TTC549 (cell line): Measurements from ENCODE around the gene TRAPPC5.

Experiments
- FAIRE-seq: peaks from 2 replicates; lab custom pipeline; 2012; peaks lifted over from hg19 to GRCh38; lab: Jason Lieb, UNC

TRAPPC5 gene

DNA sequence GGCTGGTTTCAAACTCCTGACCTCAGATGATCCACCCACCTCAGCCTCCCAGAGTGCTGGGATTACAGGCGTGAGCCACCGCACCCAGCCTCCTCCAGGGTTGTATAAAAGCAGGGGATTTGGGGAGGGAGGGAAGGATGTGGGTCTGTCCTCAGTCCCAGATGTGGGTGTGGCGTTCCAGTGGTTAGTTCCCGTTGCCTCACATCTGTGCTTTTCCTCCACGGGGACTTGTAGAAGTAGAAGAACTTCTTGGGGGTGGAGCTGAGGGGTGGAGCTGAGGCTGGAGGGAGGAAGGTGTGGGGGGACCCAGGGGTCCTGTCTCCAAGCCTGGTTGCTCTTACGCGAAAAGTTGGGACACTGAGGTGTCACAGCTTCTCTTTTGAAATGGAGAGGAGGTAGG lies 4.3 kb upstream of the TRAPPC5 start:
- FAIRE-seq = no peak

DNA sequence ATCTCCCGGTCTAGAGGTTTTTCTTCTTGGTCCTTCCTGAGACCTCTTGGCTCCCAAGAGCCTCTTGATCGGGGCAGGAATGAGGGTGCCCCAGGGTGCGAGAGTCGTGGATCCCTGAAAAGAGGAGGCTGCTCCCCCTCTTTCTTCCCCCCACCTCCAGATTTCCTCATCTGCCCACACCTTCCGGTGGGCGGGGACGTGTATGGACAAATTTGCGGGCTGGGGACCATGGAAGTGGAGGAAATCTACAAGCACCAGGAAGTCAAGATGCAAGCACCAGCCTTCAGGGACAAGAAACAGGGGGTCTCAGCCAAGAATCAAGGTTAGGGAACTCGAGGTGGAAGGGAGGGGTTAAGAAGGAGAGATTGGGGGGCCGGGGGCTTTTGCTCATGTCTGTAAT lies 3.8 kb upstream of the TRAPPC5 start, which contains the start of gene MCEMP1:
MCEMP1 (plus strand) TSS at position 237 of the 400 bp plus-strand sequence; CDS start at position 268, 31 bp downstream.
- no peak for FAIRE-seq

DNA sequence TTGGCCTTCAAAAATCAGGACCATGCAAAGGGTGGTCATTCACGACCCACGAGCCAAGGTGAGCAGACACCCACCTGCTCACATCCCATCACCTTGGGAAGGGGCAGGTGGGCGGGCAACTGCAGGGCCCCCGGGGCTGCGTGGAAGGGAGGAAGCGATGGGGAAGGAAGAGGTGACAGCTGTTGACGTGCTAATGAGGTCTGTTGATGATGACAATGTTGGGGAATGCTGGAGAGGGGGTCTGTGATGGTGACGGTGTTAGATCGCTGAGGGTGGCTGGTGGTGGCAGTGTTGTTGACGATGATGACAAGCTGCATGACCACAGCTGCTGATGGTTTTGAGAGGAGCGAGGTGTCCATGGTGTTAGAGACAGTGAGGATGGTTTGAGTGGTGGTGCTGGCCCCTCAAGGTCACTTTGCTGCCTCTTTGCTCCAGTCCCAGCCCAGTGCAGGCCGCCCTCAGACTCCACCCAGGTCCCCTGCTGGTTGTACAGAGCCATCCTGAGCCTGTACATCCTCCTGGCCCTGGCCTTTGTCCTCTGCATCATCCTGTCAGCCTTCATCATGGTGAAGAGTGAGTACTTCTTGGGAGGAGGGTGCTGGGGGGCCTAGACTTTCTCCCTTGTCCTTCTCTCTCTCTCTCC lies 2.8 kb upstream of the TRAPPC5 start:
- no peak for FAIRE-seq

DNA sequence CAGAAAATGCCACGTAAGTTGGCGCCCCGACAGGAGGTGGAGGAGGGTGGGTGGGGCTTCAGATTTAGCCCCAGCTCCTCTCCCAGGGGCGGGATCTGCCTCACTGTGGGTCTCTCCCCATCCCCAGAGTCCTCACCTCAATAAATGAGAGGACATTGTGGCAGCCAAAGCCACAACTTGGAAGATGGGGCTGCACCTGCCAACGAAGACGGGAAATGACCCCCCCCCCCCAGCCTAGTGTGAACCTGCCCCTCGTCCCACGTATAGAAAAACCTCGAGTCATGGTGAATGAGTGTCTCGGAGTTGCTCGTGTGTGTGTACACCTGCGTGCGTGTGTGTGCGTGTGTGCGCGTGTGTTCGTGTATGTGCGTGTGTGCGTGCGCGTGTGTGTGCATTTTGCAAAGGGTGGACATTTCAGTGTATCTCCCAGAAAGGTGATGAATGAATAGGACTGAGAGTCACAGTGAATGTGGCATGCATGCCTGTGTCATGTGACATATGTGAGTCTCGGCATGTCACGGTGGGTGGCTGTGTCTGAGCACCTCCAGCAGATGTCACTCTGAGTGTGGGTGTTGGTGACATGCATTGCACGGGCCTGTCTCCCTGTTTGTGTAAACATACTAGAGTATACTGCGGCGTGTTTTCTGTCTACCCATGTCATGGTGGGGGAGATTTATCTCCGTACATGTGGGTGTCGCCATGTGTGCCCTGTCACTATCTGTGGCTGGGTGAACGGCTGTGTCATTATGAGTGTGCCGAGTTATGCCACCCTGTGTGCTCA lies 1.5 kb upstream of the TRAPPC5 start:
- no peak for FAIRE-seq

DNA sequence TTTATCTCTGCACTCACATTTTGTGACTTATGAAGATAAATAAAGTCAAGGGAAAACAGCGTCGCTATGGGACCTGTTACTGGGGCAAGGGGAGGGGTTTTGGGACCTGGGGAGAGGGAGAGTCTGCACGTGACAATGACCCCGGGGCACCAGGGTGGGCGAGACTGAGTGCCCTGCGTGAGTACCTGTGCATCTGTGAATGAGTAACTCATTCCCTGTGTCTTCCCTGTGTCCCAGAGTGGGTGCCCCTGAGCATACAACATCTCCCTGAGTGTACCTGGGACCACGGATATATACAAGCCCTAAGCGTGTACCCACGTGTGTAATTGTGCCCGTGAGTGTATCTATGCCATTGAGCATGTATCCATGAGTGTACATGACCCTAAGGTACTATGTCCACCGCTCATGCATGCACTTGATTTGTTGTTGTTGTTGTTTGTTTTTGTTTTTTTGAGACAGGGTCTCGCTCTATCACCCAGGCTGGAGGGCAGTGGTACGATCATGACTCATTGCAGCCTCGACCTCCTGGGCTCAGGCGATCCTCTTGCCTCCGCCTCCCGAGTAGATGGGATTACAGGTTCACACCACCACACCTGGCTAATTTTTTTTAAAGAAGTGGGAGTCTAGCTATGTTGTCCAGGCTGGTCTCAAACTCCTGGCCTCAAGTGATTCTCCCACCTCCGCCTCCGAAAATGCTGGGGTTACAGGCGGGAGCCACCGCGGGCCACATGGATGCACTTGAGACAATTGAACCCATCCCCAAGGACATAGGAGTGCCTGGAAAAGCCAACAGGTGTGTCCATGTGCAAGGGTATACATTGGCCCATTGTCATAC lies 645 bp upstream of the TRAPPC5 start:
- FAIRE-seq = no peak

DNA sequence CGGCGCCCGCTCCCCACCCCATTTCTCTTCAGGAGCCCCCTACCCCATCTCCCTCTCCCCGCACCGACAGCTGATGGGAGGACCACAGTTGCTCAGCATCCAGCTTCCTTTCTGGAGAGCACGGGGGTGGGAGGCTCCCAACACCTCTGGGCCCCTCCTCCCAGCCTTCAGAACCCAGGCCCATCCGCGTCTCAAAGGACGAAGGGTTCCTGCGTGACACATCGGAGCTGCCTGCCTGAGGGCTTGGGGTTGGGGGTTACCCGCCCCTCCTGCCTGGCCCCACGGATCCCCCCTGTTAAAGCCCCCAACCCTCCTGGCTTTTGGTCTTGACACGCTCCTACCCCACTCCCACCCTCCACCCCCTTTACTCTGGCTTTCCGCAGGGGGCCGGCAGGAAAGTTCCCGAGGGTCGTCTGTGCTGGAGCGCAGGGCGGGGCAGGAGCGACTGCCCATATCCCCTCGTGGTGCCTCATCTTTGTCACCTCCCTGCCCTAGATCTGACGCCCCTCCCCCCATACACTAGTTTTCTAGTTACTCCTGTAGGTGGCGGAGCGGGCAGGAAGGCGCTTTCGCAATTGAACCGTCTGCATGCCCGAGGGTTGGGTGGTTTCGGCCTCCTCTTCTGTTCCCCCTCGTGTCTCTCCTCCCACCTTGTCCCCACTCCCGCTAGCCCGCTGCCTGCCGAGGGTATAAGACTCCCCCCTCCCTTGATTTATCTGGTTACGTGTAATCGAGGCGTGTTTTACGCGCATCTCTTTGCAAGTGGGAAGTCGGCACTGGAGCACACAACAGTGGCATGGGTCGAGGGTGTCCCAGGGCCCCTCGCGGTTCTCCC lies 924 bp downstream of the TRAPPC5 start:
- FAIRE-seq = no peak

DNA sequence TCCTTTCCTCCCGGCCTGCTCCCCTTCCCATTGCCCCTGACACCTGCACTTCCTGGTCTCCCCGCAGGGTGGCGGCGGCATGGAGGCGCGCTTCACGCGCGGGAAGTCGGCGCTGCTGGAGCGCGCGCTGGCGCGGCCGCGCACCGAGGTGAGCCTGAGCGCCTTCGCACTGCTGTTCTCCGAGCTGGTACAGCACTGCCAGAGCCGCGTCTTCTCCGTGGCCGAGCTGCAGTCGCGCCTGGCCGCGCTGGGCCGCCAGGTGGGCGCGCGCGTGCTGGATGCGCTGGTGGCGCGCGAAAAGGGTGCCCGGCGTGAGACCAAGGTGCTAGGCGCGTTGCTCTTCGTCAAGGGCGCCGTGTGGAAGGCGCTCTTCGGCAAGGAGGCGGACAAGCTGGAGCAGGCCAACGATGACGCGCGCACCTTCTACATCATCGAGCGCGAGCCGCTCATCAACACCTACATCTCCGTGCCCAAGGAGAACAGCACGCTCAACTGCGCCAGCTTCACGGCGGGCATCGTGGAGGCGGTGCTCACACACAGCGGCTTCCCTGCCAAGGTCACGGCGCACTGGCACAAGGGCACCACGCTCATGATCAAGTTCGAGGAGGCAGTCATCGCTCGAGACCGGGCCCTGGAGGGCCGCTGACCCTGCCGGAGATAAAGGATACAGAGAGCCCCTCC lies 1.7 kb downstream of the TRAPPC5 start:
- no peak for FAIRE-seq

DNA sequence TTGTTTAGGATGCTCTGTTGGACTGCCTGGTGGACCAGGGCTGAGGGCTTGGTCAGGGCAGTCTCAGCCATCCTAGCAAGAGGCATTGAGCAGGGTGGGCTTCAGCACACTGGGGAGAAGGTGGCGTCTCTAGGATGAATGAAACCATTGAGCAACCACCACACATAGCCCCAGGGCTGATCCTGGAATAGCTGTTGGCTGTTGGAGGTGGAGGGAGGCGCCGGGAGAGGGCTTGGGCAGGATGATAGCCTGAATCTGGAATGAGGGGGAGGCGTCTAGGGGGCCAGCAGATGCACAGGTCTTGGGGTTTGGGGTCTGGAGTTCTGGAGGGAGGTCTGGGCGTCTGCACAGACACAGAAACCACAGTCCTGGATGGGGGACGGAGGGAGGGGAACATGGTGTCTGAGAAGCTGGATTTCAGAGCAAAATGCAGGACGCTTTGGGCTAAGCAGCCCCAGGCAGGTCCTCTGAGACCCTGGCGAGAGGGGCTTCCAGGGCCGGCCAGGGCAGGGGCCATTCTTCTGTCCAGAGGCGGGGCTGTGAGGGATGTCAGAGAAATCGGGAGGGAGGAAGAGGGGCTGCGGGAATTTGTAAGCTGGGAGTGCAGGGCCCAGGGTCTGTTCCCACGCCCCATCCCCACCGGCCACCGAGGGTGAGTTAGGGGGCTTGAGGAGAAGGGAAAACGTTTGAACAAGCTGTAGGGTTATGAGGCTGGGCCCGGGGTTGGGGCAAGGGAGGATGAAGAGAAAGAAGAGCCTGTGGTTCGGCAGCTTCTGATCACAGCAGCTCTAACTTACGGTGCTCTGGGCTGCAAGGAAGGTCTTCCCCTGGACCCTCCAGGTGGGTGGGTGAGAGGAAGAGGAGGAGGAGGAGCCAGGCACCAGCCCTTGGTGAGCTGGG lies 5.2 kb downstream of the TRAPPC5 start:
- FAIRE-seq = no peak

DNA sequence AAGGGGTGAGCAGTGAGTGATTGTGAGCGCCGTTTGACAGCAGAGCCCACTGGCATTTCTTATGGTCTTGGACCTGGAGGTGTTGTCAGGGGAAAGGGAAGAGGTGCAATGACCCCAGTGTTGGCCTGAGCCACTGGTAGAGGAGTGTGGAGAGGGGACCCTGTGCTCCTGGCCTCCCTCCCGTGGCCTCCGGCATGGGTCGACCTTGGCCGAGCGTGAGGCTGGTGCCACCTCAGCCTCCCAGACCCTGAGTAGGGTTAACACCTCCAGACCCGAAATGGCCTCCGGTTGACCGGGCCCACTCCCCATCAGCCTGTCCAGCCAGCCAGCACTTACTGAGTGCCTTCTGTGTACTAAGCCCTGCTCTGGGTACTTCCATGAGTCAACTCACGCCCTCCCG lies 6.5 kb downstream of the TRAPPC5 start:
- no peak for FAIRE-seq

DNA sequence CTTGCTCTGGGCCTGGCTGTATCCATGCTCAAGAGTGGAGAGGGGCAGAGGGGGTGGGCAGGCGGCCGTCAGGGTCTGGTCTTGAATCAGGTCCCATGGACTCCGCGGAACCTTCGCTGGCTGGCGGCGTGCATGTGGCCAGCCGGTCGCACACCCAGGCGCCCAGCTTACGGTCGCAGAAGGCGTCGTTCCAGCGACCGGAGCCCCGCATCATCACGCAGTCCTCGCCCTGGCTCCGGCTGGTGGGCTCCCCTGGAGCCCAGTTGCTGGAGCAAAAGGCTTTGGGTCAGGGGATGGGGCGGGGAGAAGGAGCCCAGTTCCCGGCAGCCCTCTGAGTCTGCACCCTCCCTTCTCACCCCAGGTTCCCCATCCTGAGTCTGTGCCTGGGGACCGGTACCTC lies 8.5 kb downstream of the TRAPPC5 start:
- no peak for FAIRE-seq

DNA sequence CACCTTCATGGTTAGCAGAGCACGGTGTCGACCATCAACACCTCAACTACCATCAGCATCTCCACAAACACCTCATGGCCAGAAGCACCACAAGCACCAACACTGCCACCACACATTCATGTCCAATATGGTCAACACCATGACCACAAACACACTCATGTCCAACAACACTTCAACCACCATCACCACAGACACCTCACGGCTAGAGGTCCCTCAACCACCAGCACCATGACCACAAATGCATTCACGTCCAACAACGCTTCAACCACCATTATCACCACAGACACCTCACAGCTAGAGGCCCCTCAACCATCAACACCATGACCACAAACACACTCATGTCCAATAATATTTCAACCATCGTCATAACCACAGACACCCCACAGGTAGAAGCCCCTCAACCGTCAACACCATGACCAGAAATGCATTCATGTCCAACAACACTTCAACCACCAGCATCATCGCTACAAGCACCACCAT lies 10.2 kb downstream of the TRAPPC5 start:
- FAIRE-seq = no peak

DNA sequence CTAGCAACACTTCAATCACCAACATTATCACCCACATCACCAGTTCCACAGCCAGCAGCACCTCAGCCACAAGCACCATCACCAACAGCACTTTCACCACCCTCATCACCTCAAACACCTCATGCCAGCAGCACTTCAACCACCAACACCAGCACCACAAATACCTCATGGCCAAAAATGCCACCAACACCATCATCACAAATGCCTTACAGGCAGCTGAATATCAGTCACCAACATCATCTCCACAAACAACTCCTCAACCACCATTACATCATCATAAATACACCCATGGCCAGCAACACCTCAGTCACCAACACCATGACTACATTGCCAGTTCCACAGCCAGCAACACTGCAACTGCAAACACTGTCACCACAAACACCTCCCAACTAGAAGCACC lies 10.9 kb downstream of the TRAPPC5 start:
- FAIRE-seq = no peak

DNA sequence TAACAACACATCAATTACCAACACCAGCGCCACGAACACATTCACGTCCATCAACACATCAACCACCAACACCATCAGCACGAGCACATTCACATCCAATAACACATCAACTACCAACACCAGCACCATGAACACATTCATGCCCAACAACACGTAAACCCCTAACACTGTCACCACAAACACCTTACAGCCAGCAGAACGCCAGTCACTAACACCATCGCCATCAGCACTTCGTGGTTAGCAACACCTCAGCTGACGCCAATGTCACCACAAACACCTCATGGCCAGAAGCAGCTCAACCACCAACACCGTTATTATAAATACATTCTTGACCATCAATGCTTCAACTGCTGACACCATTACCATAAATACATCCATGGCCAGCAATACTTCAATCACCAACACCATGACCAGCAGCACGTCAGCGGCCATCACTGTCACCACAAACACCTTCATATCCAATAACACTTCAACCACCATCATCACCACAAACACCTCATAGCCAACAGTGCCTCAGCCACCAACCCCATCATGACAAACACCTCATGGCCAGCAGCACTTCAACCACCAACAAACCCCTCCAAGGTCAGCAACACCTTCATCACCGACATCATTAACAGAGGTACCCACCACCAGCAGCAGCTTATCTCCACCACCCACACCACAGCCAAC lies 11.9 kb downstream of the TRAPPC5 start:
- FAIRE-seq = no peak

DNA sequence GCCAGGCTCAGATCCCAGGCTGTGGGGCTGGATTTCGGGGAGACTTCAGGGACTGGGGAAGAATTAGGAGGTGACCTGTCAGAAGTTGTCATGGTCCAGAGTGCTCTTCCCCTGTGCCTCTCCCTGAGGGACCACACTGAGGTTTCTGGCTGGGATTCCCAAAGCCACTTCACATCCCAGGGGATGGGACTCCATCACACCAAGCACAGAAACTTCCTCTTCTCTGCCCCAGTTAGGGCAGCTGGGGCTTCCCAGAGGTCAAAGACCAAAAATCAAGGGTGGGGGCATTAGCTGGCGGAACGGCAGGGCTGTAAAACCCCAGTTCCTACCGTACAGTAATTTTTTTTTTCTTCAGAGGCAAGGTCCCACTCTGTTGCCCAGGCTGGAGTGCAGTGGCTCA lies 13.9 kb downstream of the TRAPPC5 start:
- no peak for FAIRE-seq

DNA sequence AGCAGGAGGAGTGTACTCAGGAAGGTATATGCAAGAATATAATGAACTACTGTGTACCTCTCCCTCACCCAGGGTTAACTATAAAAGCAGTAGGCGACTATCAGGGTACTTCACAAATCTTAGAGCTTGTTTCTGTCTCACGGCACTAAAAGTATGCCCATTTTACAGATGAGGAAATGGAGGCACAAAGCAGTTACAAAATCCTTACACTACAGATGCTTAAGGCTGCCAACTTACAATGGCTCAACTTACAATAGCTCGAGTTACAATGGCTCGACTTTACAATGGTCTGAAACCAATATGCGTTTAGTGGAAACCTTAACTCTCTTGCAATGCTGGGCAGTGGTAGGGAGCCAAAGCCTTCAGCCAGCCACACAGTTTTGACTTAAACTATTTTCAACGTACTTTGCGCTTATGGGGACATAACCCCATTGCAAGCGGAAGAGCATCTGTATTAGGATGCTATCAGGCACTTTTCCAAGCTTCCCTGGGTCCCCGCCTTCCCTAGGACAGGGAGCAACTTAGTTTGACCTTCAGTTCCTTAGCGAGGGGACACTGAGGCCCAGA lies 17.2 kb downstream of the TRAPPC5 start:
- no peak for FAIRE-seq

DNA sequence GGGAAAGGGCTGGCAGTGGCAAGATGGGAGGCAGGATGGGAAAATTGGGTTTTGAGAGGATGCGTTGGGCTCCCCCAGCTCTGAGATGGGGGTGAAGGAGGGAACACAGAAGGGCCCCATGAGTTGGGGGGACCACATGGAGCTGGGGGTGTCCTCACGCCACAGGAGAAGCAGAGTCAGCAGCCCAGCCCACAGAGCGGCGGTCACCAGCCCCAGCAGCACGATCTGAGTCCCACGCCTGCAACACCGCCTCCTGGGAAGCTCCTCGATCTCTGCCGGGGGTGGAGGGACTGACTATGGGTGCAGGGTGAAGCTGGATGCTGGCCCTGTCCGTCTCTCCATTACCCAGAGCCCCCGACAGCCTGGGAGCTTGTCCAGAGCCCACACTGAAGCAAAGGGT lies 17.9 kb downstream of the TRAPPC5 start:
- no peak for FAIRE-seq

DNA sequence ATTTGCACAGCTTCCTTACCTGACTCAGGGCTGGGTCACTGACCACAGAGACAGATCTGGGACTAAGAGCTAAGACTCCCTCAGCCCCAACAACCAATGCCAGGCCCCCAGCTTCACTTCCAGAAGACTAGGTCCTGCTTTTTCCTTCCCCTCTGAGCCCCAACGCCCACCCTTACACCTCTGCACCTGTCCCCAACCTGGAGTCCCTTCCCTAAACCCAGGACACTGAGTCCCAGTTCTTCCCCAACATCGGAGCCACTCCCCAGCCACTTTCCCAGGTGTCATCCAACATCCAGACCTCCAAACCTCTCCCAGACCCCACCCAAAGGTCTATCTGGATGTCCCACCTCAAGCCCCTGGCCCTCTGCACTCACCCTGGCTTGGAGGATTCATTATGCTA lies 18.4 kb downstream of the TRAPPC5 start:
- FAIRE-seq = no peak

DNA sequence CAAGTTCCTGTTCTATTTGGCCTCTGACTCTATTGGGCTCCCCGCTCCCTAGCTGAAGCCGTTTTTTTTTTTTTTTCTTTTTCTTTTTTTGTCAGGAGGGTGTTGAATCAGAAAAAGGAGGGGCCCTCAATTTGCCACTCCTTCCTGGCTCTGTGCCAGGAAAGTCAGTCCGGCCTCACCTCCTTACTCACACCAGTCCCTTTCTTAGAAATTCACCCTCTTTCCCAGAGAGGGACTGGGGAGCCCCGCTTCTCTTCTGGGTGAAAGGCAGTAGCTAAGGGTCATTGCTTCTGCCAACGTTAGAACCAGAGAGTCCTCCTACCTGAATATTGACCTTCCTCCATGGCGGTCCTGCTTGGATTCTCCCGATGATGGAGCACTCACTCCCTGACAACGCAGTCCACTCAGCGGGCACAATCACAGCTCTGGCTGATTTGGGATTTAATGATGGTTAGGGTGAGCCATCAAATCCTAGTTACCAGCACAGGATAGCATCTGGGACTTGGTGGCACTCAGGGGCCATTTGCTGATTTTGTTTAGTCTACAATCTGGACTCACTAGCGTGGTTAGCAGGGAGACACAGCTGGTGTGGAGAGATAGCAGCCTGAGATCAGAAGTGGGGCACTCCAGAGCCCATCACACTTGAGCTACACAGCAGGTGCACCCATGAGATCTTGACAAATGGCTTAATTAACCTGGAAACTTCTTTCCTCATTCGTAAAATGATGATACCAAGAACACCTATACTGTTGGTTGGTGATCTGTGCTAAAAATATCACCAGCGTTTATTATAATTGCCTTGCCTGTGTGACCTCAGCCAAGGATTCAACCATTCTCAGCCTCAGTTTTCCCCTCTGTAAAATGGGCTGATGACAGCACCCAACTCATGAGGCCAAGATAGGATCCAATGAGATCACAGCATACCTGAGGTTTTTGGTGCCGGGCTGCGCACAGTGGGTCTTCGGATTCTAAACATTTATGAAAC lies 19.1 kb downstream of the TRAPPC5 start:
- FAIRE-seq = no peak
